Ovary (tissue), 3 donors: Measurements from ENCODE around the gene KLC1.

Experiments used
- POLR2A ChIP-seq: fragments of 450-650 bp; IDR thresholded peaks from one replicate; pipeline ENCODE4 v1.6.1; 2017; ENCODE audit warnings: antibody characterized with exemption, mild to moderate bottlenecking, moderate library complexity
- TF ChIP-seq, protein P1 (sequence below), 3 donors: fragments of 450-650 bp in 2 of 3; fragments of 200-600 bp in 1 of 3; IDR thresholded peaks; one replicate each; pipeline versions ENCODE4 v1.5.1 to v1.8.0; 2016 to 2022; ENCODE audit warnings: antibody characterized with exemption in 3 of 3, mild to moderate bottlenecking in 1 of 3
- donor health status: DM: no; HTN: no; CAD: no.

DNA sequence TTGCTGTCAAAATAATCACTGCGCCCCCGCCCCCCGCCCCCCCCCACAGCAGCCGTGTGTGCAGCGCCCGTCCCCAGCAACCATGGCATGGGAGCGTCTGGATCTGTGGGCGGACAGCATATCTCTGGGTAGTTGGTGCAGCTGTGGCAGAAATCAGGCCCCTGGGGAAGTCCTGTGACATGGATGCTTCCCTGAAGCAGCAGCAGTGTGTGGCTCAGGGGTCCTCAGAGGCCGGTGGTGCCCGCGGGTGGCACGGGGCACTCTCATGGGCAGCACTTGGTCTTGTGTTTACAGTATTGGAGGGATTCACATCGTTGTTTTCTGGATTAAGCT lies 67.0 kb downstream of the KLC1 start:
- TF ChIP-seq, protein P1, sequence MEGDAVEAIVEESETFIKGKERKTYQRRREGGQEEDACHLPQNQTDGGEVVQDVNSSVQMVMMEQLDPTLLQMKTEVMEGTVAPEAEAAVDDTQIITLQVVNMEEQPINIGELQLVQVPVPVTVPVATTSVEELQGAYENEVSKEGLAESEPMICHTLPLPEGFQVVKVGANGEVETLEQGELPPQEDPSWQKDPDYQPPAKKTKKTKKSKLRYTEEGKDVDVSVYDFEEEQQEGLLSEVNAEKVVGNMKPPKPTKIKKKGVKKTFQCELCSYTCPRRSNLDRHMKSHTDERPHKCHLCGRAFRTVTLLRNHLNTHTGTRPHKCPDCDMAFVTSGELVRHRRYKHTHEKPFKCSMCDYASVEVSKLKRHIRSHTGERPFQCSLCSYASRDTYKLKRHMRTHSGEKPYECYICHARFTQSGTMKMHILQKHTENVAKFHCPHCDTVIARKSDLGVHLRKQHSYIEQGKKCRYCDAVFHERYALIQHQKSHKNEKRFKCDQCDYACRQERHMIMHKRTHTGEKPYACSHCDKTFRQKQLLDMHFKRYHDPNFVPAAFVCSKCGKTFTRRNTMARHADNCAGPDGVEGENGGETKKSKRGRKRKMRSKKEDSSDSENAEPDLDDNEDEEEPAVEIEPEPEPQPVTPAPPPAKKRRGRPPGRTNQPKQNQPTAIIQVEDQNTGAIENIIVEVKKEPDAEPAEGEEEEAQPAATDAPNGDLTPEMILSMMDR (IDR thresholded peaks at IDR 0.05) = no peak
- no peak for TF ChIP-seq POLR2A
